ENCODE results near the gene COQ8A. TPM values are rescaled to one million over a fixed set of nuclear protein-coding genes. Genes with fewer than 3 reads are reported as not detected.

Gene COQ8A
- total RNA-seq, 1 experiment from 2014 or later: 35.3 TPM

DNA sequence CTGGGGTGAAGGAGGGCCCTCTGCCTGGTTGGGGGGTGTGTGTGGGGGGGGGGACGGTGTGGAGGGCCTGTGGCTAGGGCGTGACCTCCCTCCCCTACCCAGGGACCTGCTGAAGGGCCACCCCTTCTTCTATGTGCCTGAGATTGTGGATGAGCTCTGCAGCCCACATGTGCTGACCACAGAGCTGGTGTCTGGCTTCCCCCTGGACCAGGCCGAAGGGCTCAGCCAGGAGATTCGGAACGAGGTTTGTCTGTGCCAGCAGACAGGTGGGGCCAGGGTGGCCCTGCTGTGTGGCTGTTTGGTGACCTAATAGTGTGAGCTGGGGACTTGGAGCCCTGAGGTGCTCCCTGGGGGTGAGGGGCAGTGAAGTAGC, 43.9 kb downstream of the COQ8A start (continued):
- TF ChIP-seq YY1 (IDR thresholded peaks at IDR 0.05; ENCODE audit: extremely low read depth, insufficient replicate concordance, low read depth, low read length): no peak
- TF ChIP-seq POLR2A (IDR thresholded peaks at IDR 0.05; ENCODE audit: borderline replicate concordance, extremely low read depth, insufficient read depth, insufficient read length): no peak
- TF ChIP-seq, protein P1, sequence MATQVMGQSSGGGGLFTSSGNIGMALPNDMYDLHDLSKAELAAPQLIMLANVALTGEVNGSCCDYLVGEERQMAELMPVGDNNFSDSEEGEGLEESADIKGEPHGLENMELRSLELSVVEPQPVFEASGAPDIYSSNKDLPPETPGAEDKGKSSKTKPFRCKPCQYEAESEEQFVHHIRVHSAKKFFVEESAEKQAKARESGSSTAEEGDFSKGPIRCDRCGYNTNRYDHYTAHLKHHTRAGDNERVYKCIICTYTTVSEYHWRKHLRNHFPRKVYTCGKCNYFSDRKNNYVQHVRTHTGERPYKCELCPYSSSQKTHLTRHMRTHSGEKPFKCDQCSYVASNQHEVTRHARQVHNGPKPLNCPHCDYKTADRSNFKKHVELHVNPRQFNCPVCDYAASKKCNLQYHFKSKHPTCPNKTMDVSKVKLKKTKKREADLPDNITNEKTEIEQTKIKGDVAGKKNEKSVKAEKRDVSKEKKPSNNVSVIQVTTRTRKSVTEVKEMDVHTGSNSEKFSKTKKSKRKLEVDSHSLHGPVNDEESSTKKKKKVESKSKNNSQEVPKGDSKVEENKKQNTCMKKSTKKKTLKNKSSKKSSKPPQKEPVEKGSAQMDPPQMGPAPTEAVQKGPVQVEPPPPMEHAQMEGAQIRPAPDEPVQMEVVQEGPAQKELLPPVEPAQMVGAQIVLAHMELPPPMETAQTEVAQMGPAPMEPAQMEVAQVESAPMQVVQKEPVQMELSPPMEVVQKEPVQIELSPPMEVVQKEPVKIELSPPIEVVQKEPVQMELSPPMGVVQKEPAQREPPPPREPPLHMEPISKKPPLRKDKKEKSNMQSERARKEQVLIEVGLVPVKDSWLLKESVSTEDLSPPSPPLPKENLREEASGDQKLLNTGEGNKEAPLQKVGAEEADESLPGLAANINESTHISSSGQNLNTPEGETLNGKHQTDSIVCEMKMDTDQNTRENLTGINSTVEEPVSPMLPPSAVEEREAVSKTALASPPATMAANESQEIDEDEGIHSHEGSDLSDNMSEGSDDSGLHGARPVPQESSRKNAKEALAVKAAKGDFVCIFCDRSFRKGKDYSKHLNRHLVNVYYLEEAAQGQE (IDR thresholded peaks at IDR 0.05; ENCODE audit: low read depth): no peak

DNA sequence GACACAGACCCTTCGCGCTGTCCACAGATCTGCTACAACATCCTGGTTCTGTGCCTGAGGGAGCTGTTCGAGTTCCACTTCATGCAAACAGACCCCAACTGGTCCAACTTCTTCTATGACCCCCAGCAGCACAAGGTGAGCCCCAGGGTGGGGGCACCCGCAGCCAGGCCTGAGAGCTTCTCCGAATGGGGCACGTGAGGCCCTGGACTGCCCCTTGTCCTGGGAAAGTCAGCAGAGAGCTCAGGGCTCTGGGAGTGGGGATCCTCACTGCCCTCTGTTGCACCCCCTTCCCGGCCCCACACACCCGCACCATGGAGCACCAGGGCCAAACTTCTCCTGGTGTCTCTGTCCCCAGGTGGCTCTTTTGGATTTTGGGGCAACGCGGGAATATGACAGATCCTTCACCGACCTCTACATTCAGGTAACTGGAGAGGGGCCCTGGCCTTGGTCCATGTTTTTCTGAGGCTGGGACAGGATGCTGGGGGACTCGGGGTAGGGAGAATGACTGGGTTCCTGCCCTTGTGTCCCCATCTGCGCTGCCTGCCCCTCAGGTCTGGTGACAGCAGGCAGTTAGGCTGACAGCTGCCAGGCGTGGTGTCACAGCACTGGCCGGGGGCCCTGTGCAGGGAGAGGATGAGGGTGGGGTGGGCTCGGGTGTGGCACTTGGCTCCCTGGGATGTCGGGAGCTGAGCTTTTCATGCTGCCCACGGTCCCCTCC, 44.6 kb downstream of the COQ8A start:
- H3K36me3 ChIP-seq (ENCODE audit: control insufficient read depth in 1 of 2, insufficient read depth in 2 of 2, low read length in 2 of 2): no peaks in the 10 kb centered on the region
- ChIA-PET CTCF (no interaction called here), POLR2A (interaction anchor here (0.7 kb wide), 1 partner anchor 15 kb away, joined by 3 read pairs; no protein-coding TSS in a partner anchor), RAD21 (ENCODE audit: low non-redundant PET in 1 of 2, low total read pairs in 2 of 2, uncharacterized antibody in 2 of 2, unreplicated experiment in 2 of 2) (no interaction called here)
- H3K9me2 ChIP-seq (ENCODE audit: insufficient read depth): no peaks in the 10 kb centered on the region
- H3K27ac ChIP-seq (ENCODE audit: low read depth, low read length): no peak overlapping the region
- ATAC-seq: no peak
- intact Hi-C loops (cut with micrococcal nuclease): no loop called here
- no peak overlapping the region for H3K9ac ChIP-seq (ENCODE audit: low read length)
- H3K79me2 ChIP-seq (ENCODE audit: insufficient read depth, low read length): no peaks in the 10 kb centered on the region
- no peak overlapping the region for H2AFZ ChIP-seq (ENCODE audit: low read depth, low read length, poor library complexity, severe bottlenecking)
- no peak overlapping the region for H3K4me3 ChIP-seq (replicated peaks in 1 of 2; ENCODE audit: low read depth in 1 of 2, low read length in 2 of 2)
- H3K27me3 ChIP-seq (ENCODE audit: insufficient read depth, low read length): no peaks in the 10 kb centered on the region
- no peak overlapping the region for H3K4me2 ChIP-seq (ENCODE audit: low read length)
- no peaks in the 10 kb centered on the region for H3K4me1 ChIP-seq (ENCODE audit: control insufficient read depth in 1 of 2, insufficient read depth in 2 of 2, low read length in 2 of 2)
- no TSS peak for BruUV-seq (replicated peaks)
- H3K9me3 ChIP-seq (ENCODE audit: control insufficient read depth in 1 of 2, insufficient read depth in 1 of 2, low read depth in 1 of 2, low read length in 2 of 2): no peaks in the 10 kb centered on the region
- H4K20me1 ChIP-seq (ENCODE audit: insufficient read depth): no peaks in the 10 kb centered on the region
- DNase-seq (ENCODE audit: low read depth, low spot score): no peak
- TF ChIP-seq EZH2 (IDR thresholded peaks at IDR 0.05): no peak
- TF ChIP-seq EGR1 (IDR thresholded peaks at IDR 0.05; ENCODE audit: low read depth): no peak
- no peak for TF ChIP-seq JUND (IDR thresholded peaks at IDR 0.05)
- no peak for TF ChIP-seq CEBPB (IDR thresholded peaks at IDR 0.05; ENCODE audit: low read depth)
- no peak for TF ChIP-seq POLR2A (IDR thresholded peaks at IDR 0.05; ENCODE audit: borderline replicate concordance, extremely low read depth, insufficient read depth, insufficient read length)
- TF ChIP-seq, protein P2, sequence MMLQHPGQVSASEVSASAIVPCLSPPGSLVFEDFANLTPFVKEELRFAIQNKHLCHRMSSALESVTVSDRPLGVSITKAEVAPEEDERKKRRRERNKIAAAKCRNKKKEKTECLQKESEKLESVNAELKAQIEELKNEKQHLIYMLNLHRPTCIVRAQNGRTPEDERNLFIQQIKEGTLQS (IDR thresholded peaks at IDR 0.05): no peak
- TF ChIP-seq ELF1 (IDR thresholded peaks at IDR 0.05; ENCODE audit: borderline replicate concordance, low read depth): no peak
- no peak for TF ChIP-seq ZNF274 (IDR thresholded peaks at IDR 0.05; ENCODE audit: low read depth, low read length)
- TF ChIP-seq SRF (IDR thresholded peaks at IDR 0.05; ENCODE audit: low read depth): no peak
- TF ChIP-seq, protein P1 (IDR thresholded peaks at IDR 0.05; ENCODE audit: low read depth): no peak
- no peak for TF ChIP-seq ZBTB33 (IDR thresholded peaks at IDR 0.05; ENCODE audit: extremely low read depth, insufficient replicate concordance, low read length)
- TF ChIP-seq, protein P3, sequence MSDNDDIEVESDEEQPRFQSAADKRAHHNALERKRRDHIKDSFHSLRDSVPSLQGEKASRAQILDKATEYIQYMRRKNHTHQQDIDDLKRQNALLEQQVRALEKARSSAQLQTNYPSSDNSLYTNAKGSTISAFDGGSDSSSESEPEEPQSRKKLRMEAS (IDR thresholded peaks at IDR 0.05): no peak
- TF ChIP-seq POLR2AphosphoS5 (IDR thresholded peaks at IDR 0.05; ENCODE audit: low read depth, low read length): no peak
